Muscle layer of colon (tissue), 2 donors: ENCODE data around the gene CTSZ.
A peak's percentile ranks its signal among the peaks of the same experiment; 100 is the strongest.

Experiments
- H3K27ac ChIP-seq: one replicate; pipeline ENCODE4 v1.7.0; 2013; ENCODE audit warnings: low read depth, mild to moderate bottlenecking, low read length, moderate library complexity
- H3K27me3 ChIP-seq, 2 donors: one replicate each; pipeline ENCODE4 v1.7.0; 2013; ENCODE audit warnings: low read length in 2 of 2, mild to moderate bottlenecking in 2 of 2; ENCODE audit not compliant: insufficient read depth in 2 of 2, control insufficient read depth in 1 of 2
- H3K36me3 ChIP-seq: one replicate; pipeline ENCODE4 v1.7.0; 2013; ENCODE audit warnings: mild to moderate bottlenecking, low read length; ENCODE audit not compliant: insufficient read depth
- H3K4me1 ChIP-seq: one replicate; pipeline ENCODE4 v1.7.0; 2013; ENCODE audit warnings: mild to moderate bottlenecking, low read length; ENCODE audit not compliant: insufficient read depth
- H3K4me3 ChIP-seq, 2 donors: one replicate each; pipeline ENCODE4 v1.7.0; 2013; ENCODE audit warnings: low read length in 2 of 2, low read depth in 1 of 2, mild to moderate bottlenecking in 1 of 2, moderate library complexity in 1 of 2
- H3K9ac ChIP-seq: one replicate; pipeline ENCODE4 v1.7.0; 2013; ENCODE audit warnings: low read length
- H3K9me3 ChIP-seq: one replicate; pipeline ENCODE4 v1.7.0; 2013; ENCODE audit warnings: mild to moderate bottlenecking, low read length
- donor health status: abdominal sarcoma.
- donor health status: Adenocarcinoma of cecum.

Gene CTSZ

GRCh38 chr20:59010995-59011873, 4.2 kb upstream of the CTSZ start:
- Histone ChIP-seq H3K4me3 (no peak overlapping the region), H3K27me3 (no peaks in the 10 kb centered on the region), H3K9me3 (no peaks in the 10 kb centered on the region), H3K9ac (no peak overlapping the region), H3K27ac (no peak overlapping the region), H3K36me3 (no peaks in the 10 kb centered on the region), H3K4me1 (peaks cover 2% of the 10 kb centered on the region)

GRCh38 chr20:59010321-59010994, 3.4 kb upstream of the CTSZ start:
- Histone ChIP-seq H3K27me3 (no peaks in the 10 kb centered on the region), H3K36me3 (no peaks in the 10 kb centered on the region), H3K9ac (no peak overlapping the region), H3K4me3 (no peak overlapping the region), H3K4me1 (peaks cover 10% of the 10 kb centered on the region), H3K27ac (no peak overlapping the region), H3K9me3 (no peaks in the 10 kb centered on the region)

GRCh38 chr20:59008715-59009336, 1.8 kb upstream of the CTSZ start:
- Histone ChIP-seq H3K4me1 (peaks cover 22% of the 10 kb centered on the region), H3K36me3 (no peaks in the 10 kb centered on the region), H3K4me3 (no peak overlapping the region), H3K9ac (no peak overlapping the region), H3K27ac (peak overlapping the region; percentile 46), H3K27me3 (no peaks in the 10 kb centered on the region), H3K9me3 (no peaks in the 10 kb centered on the region)

- Histone ChIP-seq H3K27me3 (no peaks in the 10 kb centered on the region), H3K36me3 (no peaks in the 10 kb centered on the region), H3K27ac (no peak overlapping the region), H3K4me3 (peak overlapping the region in 1 of 2 donors; percentile 66), H3K4me1 (peaks cover 27% of the 10 kb centered on the region), H3K9ac (no peak overlapping the region), H3K9me3 (no peaks in the 10 kb centered on the region)
Observed at GRCh38 chr20:59007665-59008511, 834 bp upstream of the CTSZ start.

- Histone ChIP-seq H3K4me1 (peaks cover 27% of the 10 kb centered on the region), H3K9ac (peak overlapping the region; percentile 74), H3K27ac (peak overlapping the region; percentile 77), H3K36me3 (peaks cover 8% of the 10 kb centered on the region), H3K9me3 (no peaks in the 10 kb centered on the region), H3K27me3 (no peaks in the 10 kb centered on the region), H3K4me3 (peak overlapping the region; percentile 66 to 88)
Observed at GRCh38 chr20:59006167-59006863, 739 bp downstream of the CTSZ start.

GRCh38 chr20:59005523-59006166, 1.4 kb downstream of the CTSZ start:
- H3K36me3 ChIP-seq, result peaks cover 15% of the 10 kb centered on the region
- H3K9me3 ChIP-seq, result no peaks in the 10 kb centered on the region
- H3K4me1 ChIP-seq, result peaks cover 27% of the 10 kb centered on the region
- no peaks in the 10 kb centered on the region for H3K27me3 ChIP-seq
- H3K4me3 ChIP-seq, result peak overlapping the region; percentile 66 to 88
- peak overlapping the region; percentile 74 for H3K9ac ChIP-seq
- H3K27ac ChIP-seq, result peak overlapping the region; percentile 77

GRCh38 chr20:59004763-59005522, 2.1 kb downstream of the CTSZ start:
- Histone ChIP-seq H3K27ac (peak overlapping the region; percentile 77), H3K4me1 (peaks cover 27% of the 10 kb centered on the region), H3K9me3 (no peaks in the 10 kb centered on the region), H3K9ac (peak overlapping the region; percentile 74), H3K4me3 (peak overlapping the region; percentile 66 to 88), H3K36me3 (peaks cover 19% of the 10 kb centered on the region), H3K27me3 (no peaks in the 10 kb centered on the region)

GRCh38 chr20:59004493-59004762, 2.6 kb downstream of the CTSZ start:
- Histone ChIP-seq H3K36me3 (peaks cover 21% of the 10 kb centered on the region), H3K27ac (no peak overlapping the region), H3K9me3 (no peaks in the 10 kb centered on the region), H3K4me3 (no peak overlapping the region), H3K27me3 (no peaks in the 10 kb centered on the region), H3K4me1 (peaks cover 27% of the 10 kb centered on the region), H3K9ac (no peak overlapping the region)

GRCh38 chr20:59003836-59004492, 3.1 kb downstream of the CTSZ start:
- H3K9ac ChIP-seq, result no peak overlapping the region
- peaks cover 25% of the 10 kb centered on the region for H3K36me3 ChIP-seq
- no peaks in the 10 kb centered on the region for H3K9me3 ChIP-seq
- H3K27me3 ChIP-seq, result no peaks in the 10 kb centered on the region
- H3K4me3 ChIP-seq, result no peak overlapping the region
- H3K4me1 ChIP-seq, result peaks cover 27% of the 10 kb centered on the region
- no peak overlapping the region for H3K27ac ChIP-seq
